HG02623 (cell line): ENCODE results near the gene RIOK3.
"Not testable (repeated sequence)": the region's sequence is repeated elsewhere in the genome, so short reads cannot be mapped to it uniquely, and the experiment has no call there.

Source experiments
- ATAC-seq: cut with Tn5 transposase; IDR thresholded peaks from one replicate; pipeline ENCODE4 v1.9.1; 2021; ENCODE audit warnings: moderate library complexity; ENCODE audit not compliant: unreplicated experiment

RIOK3 gene

DNA sequence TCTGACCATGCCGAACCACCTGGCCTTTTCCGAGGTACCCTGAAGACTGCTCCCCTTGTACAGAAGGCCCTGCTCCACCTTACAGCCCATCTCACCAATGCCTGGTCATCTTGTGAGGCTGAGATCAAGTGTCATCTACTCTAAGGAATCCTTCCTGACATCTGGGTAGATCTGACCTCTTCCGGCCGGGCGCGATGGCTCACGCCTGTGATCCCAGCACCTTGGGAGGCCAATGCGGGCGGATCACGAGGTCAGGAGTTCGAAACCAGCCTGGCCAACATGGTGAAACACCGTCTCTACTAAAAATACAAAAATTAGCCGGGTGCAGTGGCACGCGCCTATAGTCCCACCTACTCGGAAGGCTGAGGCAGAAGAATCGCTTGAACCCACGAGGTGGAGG lies 2.1 kb upstream of the RIOK3 start:
- no peak for ATAC-seq

DNA sequence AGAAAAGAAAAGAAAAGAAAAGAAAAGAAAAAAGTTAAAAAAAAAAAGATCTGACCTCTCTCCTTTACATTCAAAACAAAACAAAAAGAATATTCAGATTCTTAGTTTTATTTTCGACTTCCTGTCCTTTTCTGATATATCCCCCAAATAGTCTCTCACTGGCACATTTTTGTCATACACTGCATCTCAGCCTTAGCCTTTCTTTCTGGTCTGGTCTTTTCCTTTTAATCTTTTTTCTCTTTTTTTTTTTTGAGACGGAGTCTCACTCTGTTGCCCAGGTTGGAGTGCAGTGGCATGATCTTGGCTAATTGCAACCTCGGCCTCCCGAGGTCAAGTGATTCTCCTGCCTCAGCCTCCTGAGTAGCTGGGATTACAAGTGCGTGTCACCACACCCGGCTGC lies 1.6 kb upstream of the RIOK3 start:
- ATAC-seq: no peak

DNA sequence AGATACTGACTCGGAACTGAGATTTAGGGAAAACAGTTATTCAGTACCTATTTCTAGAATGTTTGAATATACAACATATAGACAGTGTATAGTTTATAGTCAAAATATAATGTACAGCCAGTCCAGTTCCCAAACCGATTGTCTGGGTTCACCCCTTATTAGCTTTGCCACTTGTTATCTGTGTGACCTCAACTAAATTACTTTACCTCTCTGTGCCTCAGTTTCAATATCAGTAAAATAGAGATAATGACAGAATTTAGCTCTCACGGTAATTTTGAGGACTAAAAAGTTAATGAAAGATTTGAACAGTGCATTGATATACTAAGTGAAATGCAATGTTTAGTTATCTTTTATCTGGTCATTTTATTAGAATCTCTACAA lies 750 bp upstream of the RIOK3 start:
- ATAC-seq: no peak

DNA sequence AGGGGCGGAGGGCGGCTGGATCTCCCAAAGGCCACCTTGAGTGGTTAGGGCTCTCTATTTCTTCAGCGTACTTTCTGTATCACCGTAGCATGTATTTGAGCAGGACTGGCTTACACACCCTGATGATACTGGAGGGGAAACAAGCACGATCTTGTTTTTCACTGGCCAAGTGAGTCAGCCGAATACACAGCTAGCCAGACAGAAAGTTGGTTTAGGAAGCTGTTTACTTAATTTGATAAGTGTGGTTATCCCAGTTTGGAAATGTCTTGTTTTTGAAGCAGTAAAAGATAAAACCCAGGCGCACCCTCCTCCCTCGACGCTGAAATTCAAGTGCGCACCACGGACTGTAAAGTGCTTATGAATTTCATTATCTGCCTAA lies 582 bp downstream of the RIOK3 start:
- no peak for ATAC-seq

DNA sequence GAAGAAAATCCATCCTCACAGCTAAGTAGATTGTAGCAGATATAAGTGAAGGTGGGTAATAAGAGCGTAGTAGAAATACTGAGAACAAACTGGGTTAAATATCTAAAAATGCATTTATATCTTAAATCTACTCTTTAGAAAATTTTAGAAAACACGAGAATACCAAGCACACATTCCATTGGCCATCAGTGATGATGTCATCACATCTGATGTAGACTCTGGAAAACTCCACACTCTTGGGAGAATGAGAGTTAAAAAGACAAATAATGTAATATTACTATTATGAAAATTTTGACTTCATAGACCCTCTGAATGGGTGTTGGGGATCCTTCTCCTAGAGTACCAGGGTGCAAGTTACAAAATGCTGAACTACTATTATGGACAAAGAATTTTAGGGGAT lies 3.7 kb downstream of the RIOK3 start:
- no peak for ATAC-seq

DNA sequence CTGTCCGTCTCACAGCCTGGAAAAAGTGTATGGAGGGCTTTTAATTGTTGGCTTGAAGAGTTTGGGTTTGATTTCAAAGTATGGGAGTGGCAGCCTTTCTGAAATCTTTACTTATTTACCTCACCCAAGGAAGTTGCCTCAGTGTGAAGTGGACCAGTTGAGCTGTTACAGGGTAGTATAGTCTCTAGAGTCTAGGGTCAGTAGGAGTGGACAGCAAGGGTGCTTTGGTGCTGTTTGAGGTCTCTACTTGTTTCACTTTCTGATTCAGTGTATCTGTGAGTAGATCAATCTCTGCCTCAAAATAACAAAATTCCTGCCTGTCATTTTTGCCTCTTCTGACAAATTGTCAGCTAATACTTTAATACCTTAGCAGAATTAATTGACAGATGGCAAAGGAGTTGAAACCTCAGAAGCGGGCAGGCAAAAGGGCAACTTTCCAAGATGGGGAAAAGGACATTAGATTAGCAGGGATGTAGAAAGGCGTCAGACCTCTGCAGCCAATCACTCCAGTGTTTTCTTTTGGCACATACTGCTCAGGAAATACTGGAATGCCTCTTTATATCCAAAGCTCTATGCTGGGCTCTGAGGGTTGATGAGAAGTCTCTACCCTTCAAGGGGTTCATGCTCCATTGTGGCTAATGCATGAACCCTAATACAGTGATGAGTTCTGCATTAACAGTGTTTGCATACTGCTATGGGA lies 5.9 kb downstream of the RIOK3 start:
- ATAC-seq: no peak

DNA sequence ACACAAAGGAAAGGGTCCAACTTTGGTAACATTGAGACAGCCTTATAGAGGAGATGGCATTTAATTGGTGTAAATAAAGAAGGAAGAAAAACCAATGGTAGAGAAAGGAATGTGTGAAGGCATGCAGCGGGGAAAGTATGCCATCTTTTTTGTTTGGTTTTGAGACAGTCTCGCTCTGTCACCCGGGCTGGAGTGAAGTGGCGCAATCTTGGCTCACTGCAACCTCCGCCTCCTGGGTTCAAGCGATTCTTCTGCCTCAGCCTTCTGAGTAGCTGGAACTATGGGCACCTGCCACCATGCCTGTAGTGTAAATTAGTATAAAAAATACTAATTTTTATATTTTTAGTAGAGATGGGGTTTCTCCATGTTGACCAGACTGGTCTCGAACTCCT lies 6.4 kb downstream of the RIOK3 start:
- ATAC-seq: no peak

DNA sequence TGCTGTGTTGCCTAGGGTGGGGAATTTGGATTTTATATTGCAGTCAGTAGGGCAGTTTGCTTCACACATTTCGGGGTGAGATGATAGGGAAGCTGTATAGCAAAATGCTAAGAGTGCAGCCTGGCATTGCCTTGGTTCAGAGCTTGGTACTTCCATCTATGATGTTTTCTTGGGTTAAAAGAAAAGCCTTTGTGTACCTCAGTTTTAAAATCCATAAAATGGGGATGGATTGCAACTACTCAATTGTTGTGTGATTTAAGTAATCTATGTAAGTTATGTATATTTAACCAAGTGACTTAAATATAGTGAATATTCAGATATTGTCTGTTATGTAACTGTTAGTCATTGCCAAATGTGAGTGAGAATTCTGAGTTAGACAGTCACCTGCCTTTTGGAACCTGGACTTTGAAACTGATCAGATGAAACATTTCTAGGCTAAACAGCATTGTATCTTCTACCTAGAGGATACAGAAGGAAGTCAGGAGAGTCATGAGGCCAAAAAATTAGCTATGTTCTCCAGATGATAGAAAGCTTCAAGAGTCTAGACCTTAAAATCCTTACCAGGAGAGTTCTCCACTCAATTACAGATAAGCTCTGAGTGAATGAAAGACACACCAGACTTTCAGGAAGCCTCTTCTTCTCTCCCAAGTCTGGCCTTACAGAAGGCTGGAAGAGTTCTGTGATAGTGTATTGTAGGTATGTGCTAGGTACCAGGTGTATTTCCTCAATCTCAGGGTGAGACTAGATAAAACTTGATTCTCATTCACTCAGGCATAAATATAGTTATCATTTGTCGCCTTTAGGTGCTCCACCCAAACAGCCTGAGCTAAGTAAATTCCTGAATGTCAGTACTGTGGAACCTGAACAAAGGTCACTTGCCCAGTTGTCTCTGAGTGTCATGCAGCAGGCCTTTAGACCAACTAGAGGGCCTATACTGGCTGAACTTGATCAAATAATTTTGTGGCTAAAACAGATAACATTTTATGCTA lies 7.5 kb downstream of the RIOK3 start:
- ATAC-seq: no peak

DNA sequence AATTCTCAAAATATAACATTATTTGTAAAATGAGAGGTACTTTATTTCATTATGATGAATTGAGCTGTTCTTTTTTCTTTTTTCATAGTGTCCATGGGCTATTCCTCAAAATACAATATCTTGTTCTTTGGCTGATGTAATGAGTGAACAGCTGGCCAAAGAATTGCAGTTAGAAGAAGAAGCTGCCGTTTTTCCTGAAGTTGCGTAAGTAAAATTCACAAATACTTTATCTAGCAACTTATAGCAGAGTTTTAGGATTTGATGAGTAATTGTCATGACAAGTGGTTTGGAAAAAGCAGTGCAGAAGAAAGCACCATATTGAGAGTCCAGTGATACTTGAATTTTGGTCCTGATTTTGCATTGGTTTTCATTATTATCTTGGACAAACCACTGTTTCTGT lies 9.8 kb downstream of the RIOK3 start:
- ATAC-seq: no peak

DNA sequence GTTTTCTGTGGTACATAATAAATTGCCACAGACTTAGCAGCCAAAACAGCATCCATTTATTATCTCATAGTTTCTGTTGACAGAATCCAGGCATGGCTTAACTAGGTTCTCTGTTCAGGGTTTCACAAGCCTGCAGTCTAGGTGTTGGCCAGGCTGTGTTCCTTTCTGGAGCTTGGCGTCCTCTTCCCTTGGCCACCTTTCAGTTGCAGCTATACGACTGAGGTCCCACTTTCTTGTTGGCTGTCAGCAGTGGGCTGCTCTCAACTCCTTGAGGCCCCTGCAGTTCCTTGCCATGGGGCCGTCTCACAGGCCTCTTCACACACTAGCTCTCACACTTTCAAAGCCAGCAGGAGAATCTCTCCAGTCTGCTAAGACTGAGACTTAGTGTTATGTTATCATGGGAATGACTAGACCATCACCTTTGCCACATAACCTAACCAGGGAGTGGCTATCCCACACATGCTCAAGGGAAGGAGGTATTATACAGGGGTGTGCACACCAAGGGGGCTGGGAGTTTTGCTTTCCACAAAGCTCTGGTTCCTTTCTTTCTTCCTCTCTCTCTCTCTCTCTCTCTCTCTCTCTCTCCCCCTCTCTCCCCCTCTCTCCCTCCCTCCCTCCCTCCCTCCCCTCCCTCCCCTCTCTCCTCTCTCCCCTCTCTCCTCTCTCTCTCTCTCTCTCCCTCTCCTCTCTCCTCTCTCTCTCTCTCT lies 15.8 kb downstream of the RIOK3 start:
- no peak for ATAC-seq

DNA sequence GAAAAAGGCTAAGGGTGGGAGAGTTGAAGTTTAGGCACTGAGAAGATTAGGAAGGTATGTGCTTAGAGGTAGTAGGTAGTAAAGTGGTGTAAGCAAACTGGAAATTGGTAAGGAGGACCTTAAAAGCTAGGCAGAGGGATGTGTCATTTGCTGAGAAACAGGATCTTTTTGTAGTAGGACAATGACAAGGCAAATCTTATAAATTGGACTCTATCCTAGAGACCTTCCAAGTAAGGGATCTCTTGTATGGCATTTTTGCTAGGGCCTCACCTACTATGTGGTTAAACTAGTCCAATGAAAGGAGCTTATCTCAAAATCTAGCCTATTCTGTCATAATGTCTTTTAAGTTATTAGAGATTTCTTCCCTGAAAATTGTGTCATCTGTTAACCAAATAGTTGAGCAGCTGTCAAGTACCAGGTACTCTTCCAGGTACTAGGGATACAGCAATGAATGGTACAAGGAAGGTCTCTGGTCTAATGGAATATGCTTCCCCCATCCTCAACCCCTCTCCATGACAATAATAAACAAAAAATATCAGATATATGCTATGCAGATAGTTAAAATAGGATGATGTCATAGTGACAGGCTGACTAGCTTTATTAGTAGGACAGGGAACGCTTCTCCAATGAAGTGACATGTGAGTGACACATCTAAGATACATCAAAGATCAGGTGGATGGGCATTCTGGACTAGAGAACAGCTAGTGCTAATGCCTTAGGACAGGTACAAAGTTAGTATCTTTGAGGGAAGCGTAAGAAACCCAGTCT lies 17.7 kb downstream of the RIOK3 start:
- ATAC-seq: no peak

DNA sequence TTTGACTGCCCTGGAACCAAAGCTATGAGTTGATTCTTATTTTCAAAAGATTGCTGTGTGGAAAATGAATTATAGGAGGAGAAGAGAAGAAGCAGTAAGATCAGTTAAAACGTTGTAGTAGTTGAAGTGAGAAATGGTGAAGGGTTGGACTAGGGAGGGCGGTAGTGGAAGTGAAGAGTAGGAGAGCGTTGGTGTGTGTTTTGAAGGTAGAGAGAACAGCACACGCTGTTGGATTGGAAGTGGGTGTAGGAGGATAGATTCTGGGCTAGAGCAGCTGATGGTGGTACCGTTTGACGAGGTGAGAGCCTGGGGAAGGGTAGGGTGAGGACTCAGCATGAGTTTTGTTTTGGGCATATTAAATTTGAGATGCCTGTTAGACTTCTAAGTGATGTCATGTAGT lies 18.4 kb downstream of the RIOK3 start:
- no peak for ATAC-seq

DNA sequence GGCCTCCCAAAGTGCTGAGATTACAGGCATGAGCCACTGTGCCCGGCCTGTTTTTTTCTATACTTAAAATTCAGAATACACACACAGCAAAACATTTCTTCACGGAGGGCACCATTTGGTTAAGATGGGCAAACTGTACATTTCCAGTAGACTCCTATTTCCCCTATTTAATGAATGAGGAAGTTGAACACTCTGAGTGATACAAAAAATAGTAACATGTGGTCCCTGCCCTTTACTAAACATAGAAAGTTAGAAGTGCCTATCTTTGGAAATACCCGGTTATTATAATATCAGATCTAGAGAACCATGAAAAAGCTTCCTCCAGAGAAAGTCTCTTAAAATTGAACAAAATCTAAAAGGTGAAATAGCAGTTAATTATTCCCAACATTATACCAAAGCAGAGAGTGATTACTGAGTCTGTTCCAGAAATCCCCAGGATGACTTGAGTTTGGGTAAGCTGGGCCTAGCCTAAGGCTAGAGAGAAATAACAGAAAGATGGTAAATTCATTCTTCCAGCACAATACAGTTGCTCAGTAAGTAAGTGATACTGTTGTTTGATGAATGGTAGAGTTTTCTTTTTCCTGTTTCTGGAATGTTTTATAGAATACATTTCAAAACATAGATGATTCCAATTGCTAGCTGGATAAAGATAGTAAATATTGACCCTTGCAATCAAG lies 26.9 kb downstream of the RIOK3 start:
- ATAC-seq: no peak

DNA sequence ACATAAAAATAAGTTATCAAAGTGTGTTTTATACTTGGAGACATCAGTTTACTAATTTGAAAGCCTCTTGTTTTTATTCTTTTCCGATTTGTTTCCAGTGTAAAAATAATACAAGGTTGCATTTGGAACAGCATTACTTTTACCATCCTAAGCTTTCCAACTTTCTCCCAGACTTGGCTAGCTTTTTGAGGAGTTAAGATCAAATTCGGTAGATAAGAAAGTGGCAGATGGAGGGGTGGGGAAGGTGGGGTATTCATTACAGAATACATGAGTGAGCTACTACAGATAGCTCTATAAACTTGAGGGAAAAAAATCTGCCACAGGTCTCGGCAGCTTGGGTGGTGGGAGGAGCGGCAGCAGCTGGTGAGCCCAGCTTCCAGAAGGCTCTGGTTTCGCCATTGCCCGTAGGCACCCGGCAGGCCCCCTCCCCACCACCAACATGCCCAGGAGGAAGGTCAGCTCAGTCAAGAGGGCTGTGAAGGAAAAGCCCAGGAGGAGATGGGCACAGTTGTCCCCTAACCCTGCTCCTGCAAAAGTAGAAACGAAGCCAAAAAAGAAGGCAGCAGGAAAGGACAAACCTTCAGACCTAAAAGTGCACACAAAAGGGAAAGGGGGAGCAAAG lies 31.6 kb downstream of the RIOK3 start:
- no peak for ATAC-seq

DNA sequence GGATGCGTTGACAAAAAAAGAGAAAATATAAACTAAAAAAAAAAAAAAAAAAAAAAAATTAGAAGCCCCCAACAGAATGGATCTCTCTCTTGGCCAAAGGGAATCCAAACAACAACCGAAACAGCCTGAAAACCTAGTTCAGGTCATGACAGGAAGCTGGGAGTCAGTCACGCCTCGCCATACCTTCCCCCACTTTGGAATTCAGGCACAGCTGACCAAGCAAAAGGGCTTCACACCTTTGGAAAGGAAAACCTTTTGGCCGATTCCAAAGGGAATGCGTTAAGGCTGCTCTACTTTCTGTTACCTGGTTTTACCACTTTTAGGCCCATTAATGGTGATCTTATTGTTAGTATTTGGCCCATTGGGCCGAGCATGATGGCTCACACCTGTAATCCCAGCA lies 32.3 kb downstream of the RIOK3 start:
- no peak for ATAC-seq

DNA sequence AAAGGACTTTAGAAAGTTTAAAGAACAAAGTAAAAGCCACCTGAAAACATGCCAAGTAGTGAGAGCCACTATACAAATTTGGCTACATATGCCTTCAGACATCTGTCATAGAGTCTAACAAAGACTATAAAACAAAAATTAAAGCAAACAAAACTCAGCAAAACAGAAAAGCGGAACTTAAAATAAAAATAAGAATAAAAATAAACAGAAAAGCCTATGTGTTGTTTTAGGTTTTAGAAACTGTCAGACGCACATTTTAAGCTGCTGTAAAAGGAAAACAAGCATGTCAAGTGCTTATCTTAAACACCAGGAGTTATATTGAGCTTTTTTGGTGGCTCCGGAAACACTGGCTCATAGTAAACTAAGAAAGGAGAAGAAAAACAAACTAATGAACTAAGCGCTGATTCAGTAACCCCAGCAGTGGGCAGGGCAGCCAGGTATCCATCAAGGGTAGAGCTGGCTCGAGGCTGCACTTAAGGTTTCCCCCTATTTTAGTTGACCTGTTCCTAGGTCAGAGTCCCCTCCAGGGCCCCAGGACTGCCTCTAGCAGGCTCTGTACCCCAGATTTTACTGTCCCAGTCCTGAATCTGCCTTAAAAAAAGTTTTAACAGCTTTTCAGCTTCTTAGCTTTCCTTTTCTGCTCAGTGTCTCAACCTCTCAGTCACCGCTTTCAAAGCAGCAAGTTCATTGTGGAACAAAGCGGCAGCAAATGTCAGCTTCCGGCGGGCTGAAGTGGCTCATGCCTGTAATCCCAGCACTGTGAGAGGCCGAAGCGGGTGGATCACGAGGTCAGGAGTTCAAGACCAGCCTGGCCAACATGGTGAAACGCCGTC lies 34.9 kb downstream of the RIOK3 start:
- peak; percentile 65 for ATAC-seq

DNA sequence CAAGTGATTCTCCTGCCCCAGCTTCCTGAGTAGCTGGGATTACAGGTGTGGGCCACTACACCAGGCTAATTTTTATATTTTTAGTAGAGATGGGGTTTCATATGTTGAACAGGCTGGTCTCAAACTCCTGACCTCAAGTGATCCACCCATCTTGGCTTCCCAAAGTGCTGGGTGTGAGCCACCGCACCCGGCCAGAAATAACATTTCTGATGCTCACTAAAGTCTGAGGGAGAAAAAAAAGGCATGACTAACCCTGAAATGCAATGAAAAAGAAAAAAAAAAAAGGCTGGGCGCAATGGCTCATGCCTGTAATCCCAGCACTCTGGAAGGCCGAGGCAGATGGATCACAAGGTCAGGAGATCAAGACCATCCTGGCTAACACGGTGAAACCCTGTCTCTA lies 36.5 kb downstream of the RIOK3 start:
- not testable (repeated sequence) for ATAC-seq

DNA sequence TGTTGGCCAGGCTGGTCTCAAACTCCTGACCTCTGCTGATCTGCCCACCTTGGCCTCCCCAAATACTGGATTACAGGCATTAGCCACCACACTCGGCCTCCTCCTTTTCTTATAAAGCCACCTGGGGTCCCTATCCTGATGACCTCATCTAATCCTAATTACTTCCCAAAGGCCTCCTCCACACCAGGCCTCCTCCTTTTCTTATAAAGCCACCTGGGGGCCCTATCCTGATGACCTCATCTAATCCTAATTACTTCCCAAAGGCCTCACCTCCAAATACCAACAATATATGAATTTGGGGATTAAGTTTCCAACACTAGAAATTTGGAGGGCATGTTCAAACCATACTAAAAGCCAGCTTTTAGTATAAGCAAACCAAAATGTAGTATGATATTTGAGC lies 40.6 kb downstream of the RIOK3 start:
- ATAC-seq: no peak

DNA sequence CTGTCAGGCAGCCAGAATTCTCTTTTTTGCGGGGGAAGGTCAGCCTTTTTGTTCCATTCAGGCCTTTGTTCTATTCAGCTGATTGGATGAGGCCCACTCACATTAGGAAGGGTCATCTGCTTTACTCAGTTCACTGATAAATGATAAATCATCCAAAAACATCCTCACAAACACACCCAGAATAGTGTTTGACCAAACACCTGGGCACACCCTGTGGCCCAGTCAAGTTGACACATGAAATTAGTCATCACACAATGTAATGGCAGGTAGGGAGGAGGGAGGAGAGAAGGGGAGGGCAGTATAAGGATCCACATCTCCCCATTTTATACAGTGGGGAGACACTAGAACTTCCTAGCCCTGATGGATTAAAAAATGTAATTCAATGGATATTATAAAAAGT lies 41.9 kb downstream of the RIOK3 start:
- ATAC-seq: no peak
